ENCODE results near the gene LIN54. TPM values are rescaled to one million over a fixed set of nuclear protein-coding genes. Genes with fewer than 3 reads are reported as not detected.
A peak's percentile ranks its signal among the peaks of the same experiment; 100 is the strongest.

LIN54 gene
- total and polyA plus RNA-seq, 2 donors (not counting 1 experiment from before 2014, with no cell fraction given): 13.3 to 15.2 TPM

GRCh38 chr4:83019794-83020494 is 9.3 kb upstream of the LIN54 start:
- no peak for TF ChIP-seq EZH2 (IDR thresholded peaks at IDR 0.05; ENCODE audit: low read length, missing control alignments)
- no peak for TF ChIP-seq CTCF (conservative IDR thresholded peaks at IDR 0.05 in 1 of 2, IDR thresholded peaks at IDR 0.05 in 1 of 2; ENCODE audit: low read depth in 1 of 2, low read length in 2 of 2)
- H3K27ac ChIP-seq (ENCODE audit: insufficient read depth, low read length): no peak overlapping the region
- H3K36me3 ChIP-seq (ENCODE audit: control insufficient read depth, insufficient read depth, low read length): no peaks in the 10 kb centered on the region
- H3K4me2 ChIP-seq (ENCODE audit: extremely low read depth, insufficient read depth, low read length): no peak overlapping the region
- H3K4me1 ChIP-seq (ENCODE audit: control insufficient read depth, extremely low read depth, insufficient read depth, low read length): no peaks in the 10 kb centered on the region
- H3K4me3 ChIP-seq (replicated peaks in 1 of 4; ENCODE audit: control extremely low read depth in 1 of 4, insufficient read depth in 1 of 4, low read depth in 3 of 4, low read length in 4 of 4): no peak overlapping the region
- H3K9ac ChIP-seq (ENCODE audit: insufficient read depth, low read length): no peak overlapping the region
- no peaks in the 10 kb centered on the region for H4K20me1 ChIP-seq (ENCODE audit: control insufficient read depth, extremely low read depth, insufficient read depth, low read length)
- DNase-seq (ENCODE audit: low read depth in 2 of 2): no peak
- H2AFZ ChIP-seq (ENCODE audit: low read length): no peak overlapping the region
- H3K79me2 ChIP-seq (ENCODE audit: control insufficient read depth, insufficient read depth, low read length): no peaks in the 10 kb centered on the region
- no peaks in the 10 kb centered on the region for H3K9me3 ChIP-seq (ENCODE audit: control insufficient read depth, insufficient read depth, low read depth, low read length)
- no peaks in the 10 kb centered on the region for H3K27me3 ChIP-seq (ENCODE audit: control insufficient read depth, insufficient read depth, low read length)

GRCh38 chr4:83013902-83014301 is 3.3 kb upstream of the LIN54 start:
- Histone ChIP-seq H3K79me2 (ENCODE audit: control insufficient read depth, insufficient read depth, low read length) (peaks cover 28% of the 10 kb centered on the region), H3K9ac (ENCODE audit: insufficient read depth, low read length) (no peak overlapping the region), H4K20me1 (ENCODE audit: control insufficient read depth, extremely low read depth, insufficient read depth, low read length) (no peaks in the 10 kb centered on the region), H3K4me1 (ENCODE audit: control insufficient read depth, extremely low read depth, insufficient read depth, low read length) (no peaks in the 10 kb centered on the region), H3K27ac (ENCODE audit: insufficient read depth, low read length) (no peak overlapping the region), H3K36me3 (ENCODE audit: control insufficient read depth, insufficient read depth, low read length) (no peaks in the 10 kb centered on the region), H3K4me2 (ENCODE audit: extremely low read depth, insufficient read depth, low read length) (peak overlapping the region; percentile 91), H3K27me3 (ENCODE audit: control insufficient read depth, insufficient read depth, low read length) (no peaks in the 10 kb centered on the region), H3K4me3 (replicated peaks in 1 of 4; ENCODE audit: control extremely low read depth in 1 of 4, insufficient read depth in 1 of 4, low read depth in 3 of 4, low read length in 4 of 4) (peak overlapping the region; percentile 31 to 97 (median 68)), H3K9me3 (ENCODE audit: control insufficient read depth, insufficient read depth, low read depth, low read length) (no peaks in the 10 kb centered on the region), H2AFZ (ENCODE audit: low read length) (peak overlapping the region; percentile 48)
- DNase-seq (ENCODE audit: low read depth in 2 of 2): no peak
- no peak for TF ChIP-seq EZH2 (IDR thresholded peaks at IDR 0.05; ENCODE audit: low read length, missing control alignments)
- TF ChIP-seq CTCF (conservative IDR thresholded peaks at IDR 0.05 in 1 of 2, IDR thresholded peaks at IDR 0.05 in 1 of 2; ENCODE audit: low read depth in 1 of 2, low read length in 2 of 2): no peak

- no peak for TF ChIP-seq CTCF (conservative IDR thresholded peaks at IDR 0.05 in 1 of 2, IDR thresholded peaks at IDR 0.05 in 1 of 2; ENCODE audit: low read depth in 1 of 2, low read length in 2 of 2)
- TF ChIP-seq EZH2 (IDR thresholded peaks at IDR 0.05; ENCODE audit: low read length, missing control alignments): no peak
- H3K4me1 ChIP-seq (ENCODE audit: control insufficient read depth, extremely low read depth, insufficient read depth, low read length): no peaks in the 10 kb centered on the region
- no peaks in the 10 kb centered on the region for H3K9me3 ChIP-seq (ENCODE audit: control insufficient read depth, insufficient read depth, low read depth, low read length)
- no peak for DNase-seq (ENCODE audit: low read depth in 2 of 2)
- H3K27me3 ChIP-seq (ENCODE audit: control insufficient read depth, insufficient read depth, low read length): no peaks in the 10 kb centered on the region
- H3K79me2 ChIP-seq (ENCODE audit: control insufficient read depth, insufficient read depth, low read length): peaks cover 32% of the 10 kb centered on the region
- peak overlapping the region; percentile 59 for H3K27ac ChIP-seq (ENCODE audit: insufficient read depth, low read length)
- peak overlapping the region; percentile 48 for H2AFZ ChIP-seq (ENCODE audit: low read length)
- H3K9ac ChIP-seq (ENCODE audit: insufficient read depth, low read length): peak overlapping the region; percentile 1
- peak overlapping the region; percentile 31 to 97 (median 68) for H3K4me3 ChIP-seq (replicated peaks in 1 of 4; ENCODE audit: control extremely low read depth in 1 of 4, insufficient read depth in 1 of 4, low read depth in 3 of 4, low read length in 4 of 4)
- no peaks in the 10 kb centered on the region for H3K36me3 ChIP-seq (ENCODE audit: control insufficient read depth, insufficient read depth, low read length)
- no peaks in the 10 kb centered on the region for H4K20me1 ChIP-seq (ENCODE audit: control insufficient read depth, extremely low read depth, insufficient read depth, low read length)
- peak overlapping the region; percentile 91 for H3K4me2 ChIP-seq (ENCODE audit: extremely low read depth, insufficient read depth, low read length)
Measured at GRCh38 chr4:83013420-83013867, 2.8 kb upstream of the LIN54 start.

All from fibroblast of lung (primary cell).